ENCODE data around the gene MYO16.

- TF ChIP-seq POLR2A (IDR thresholded peaks at IDR 0.05): no peak
- TF ChIP-seq, protein P1, sequence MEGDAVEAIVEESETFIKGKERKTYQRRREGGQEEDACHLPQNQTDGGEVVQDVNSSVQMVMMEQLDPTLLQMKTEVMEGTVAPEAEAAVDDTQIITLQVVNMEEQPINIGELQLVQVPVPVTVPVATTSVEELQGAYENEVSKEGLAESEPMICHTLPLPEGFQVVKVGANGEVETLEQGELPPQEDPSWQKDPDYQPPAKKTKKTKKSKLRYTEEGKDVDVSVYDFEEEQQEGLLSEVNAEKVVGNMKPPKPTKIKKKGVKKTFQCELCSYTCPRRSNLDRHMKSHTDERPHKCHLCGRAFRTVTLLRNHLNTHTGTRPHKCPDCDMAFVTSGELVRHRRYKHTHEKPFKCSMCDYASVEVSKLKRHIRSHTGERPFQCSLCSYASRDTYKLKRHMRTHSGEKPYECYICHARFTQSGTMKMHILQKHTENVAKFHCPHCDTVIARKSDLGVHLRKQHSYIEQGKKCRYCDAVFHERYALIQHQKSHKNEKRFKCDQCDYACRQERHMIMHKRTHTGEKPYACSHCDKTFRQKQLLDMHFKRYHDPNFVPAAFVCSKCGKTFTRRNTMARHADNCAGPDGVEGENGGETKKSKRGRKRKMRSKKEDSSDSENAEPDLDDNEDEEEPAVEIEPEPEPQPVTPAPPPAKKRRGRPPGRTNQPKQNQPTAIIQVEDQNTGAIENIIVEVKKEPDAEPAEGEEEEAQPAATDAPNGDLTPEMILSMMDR (IDR thresholded peaks at IDR 0.05): no peak
- TF ChIP-seq EP300 (IDR thresholded peaks at IDR 0.05): no peak
Observed at GRCh38 chr13:108957369-108958012, 328.1 kb downstream of the MYO16 start.
